HFFc6 (cell line): ENCODE results near the gene OPN4. TPM values are rescaled to one million over a fixed set of nuclear protein-coding genes. Genes with fewer than 3 reads are reported as not detected.

Experiments used
- DNase-seq: peaks from one replicate; pipeline ENCODE4 v3.0.0-alpha.2; 2018
- H3K27ac Mint-ChIP-seq: 2 replicates; pipeline ENCODE4 v1.8.0; 2020; ENCODE audit warnings: mild to moderate bottlenecking, mixed read lengths
- H3K27me3 Mint-ChIP-seq: 2 replicates; pipeline ENCODE4 v1.8.0; 2021; ENCODE audit warnings: mild to moderate bottlenecking, moderate library complexity, mixed read lengths; ENCODE audit not compliant: insufficient read depth
- H3K36me3 Mint-ChIP-seq: 2 replicates; pipeline ENCODE4 v1.8.0; 2021; ENCODE audit warnings: low read depth, mixed read lengths
- H3K4me1 Mint-ChIP-seq: 2 replicates; pipeline ENCODE4 v1.8.0; 2020; ENCODE audit warnings: low read depth, mixed read lengths
- H3K4me3 Mint-ChIP-seq: 2 replicates; pipeline ENCODE4 v1.8.0; 2020; ENCODE audit warnings: mild to moderate bottlenecking, moderate library complexity, mixed read lengths
- H3K9me3 Mint-ChIP-seq: 2 replicates; pipeline ENCODE4 v1.8.0; 2020; ENCODE audit warnings: mild to moderate bottlenecking, mixed read lengths
- total RNA-seq, 6 experiments: library from RNA; stranded (reverse); fragmentation: NEBNext Ultra II Directional; extraction: Animal tissue kit (Norgen Biotek cat#: 25700); gene quantifications; 2 replicates in 1 of 6; 3 replicates in 5 of 6; pipeline ENCODE4 v1.2.3, GENCODE V29; 2021
- TF ChIP-seq, protein P1 (sequence below): fragments of 200-600 bp; sonication (generic); IDR thresholded peaks from 2 replicates; pipeline ENCODE4 v1.5.0; 2021; ENCODE audit warnings: antibody characterized with exemption, mild to moderate bottlenecking

The OPN4 gene
- total RNA-seq, 6 experiments from 2014 or later = not detected

DNA sequence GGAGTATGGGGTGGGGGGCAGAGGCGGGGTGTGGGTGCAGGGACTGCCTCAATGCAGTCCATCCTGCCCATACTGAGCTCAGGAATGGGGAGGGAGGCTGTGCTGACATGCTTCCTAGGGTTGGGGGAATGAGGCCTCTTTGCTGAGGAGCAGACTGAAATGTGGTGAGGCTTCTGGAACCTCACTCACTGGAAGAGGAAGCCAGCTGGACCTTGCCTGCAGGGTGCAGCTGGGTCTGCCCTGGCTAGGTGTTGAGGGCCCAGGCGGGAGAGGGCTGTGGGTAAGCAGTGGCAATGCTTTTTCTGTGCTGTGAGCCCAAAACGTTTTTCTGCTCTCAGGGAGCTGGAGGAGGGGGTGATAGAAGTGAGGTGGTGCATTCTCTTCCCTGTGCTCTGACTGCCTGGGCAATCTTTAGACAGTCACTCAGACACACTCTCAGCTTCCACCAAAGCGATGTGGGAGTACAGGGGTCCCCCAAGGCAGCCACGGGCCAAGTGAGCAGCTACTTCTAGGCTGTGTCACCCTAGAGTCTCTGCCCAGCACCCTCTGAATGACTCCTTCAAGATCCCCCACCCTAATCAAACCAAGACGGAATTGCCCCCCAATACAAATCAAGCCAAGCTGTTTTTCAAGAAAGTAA, 60.9 kb downstream of the OPN4 start:
- no peak overlapping the region for H3K27ac Mint-ChIP-seq
- no peak for DNase-seq

DNA sequence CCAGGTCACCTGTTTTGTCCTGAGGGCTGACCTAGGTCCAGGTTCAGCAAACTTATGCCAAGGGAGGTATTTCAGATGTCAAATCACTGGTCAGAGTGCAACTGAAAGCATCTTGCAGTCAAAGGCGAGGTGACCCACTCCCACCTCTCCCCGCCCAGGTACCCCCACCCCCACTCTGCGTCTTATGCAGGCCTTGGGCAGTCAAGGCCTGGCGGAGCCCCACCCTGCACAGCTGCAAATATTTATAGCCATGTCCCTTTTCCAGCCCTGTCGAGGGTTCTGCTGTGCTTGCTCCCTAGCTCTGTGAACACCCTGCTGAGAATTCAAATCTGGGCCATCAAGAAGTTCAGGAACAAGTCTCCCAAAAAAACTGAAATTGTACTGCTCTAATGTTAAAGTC, 61.5 kb downstream of the OPN4 start:
- H3K4me3 Mint-ChIP-seq = no peak overlapping the region
- peaks cover 3% of the 10 kb centered on the region for H3K27me3 Mint-ChIP-seq
- TF ChIP-seq, protein P1, sequence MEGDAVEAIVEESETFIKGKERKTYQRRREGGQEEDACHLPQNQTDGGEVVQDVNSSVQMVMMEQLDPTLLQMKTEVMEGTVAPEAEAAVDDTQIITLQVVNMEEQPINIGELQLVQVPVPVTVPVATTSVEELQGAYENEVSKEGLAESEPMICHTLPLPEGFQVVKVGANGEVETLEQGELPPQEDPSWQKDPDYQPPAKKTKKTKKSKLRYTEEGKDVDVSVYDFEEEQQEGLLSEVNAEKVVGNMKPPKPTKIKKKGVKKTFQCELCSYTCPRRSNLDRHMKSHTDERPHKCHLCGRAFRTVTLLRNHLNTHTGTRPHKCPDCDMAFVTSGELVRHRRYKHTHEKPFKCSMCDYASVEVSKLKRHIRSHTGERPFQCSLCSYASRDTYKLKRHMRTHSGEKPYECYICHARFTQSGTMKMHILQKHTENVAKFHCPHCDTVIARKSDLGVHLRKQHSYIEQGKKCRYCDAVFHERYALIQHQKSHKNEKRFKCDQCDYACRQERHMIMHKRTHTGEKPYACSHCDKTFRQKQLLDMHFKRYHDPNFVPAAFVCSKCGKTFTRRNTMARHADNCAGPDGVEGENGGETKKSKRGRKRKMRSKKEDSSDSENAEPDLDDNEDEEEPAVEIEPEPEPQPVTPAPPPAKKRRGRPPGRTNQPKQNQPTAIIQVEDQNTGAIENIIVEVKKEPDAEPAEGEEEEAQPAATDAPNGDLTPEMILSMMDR = no peak
- DNase-seq = no peak
- no peaks in the 10 kb centered on the region for H3K36me3 Mint-ChIP-seq
- H3K4me1 Mint-ChIP-seq = peaks cover 9% of the 10 kb centered on the region
- H3K9me3 Mint-ChIP-seq = no peaks in the 10 kb centered on the region
- no peak overlapping the region for H3K27ac Mint-ChIP-seq

More for the DNA sequence above, 60.9 kb downstream of the OPN4 start:
- TF ChIP-seq, protein P1 = no peak
- Mint-ChIP-seq H3K27me3 (peaks cover 3% of the 10 kb centered on the region), H3K9me3 (no peaks in the 10 kb centered on the region), H3K4me3 (no peak overlapping the region), H3K36me3 (no peaks in the 10 kb centered on the region), H3K4me1 (peaks cover 13% of the 10 kb centered on the region)

Other genes with a start within 250 kb of the OPN4 start
- gene WAPL, start 132.8 kb upstream of the OPN4 start, total RNA-seq = 10 to 100 TPM; 30.7 to 37.1 (median 33.6) TPM
- 1 to 10 TPM in 1 of 6 experiments, under 1 TPM in 5; 0.55 to 1.3 (median 0.66) TPM for gene LDB3, start 14.0 kb downstream of the OPN4 start, total RNA-seq
- gene BMPR1A, start 102.1 kb downstream of the OPN4 start, total RNA-seq = 10 to 100 TPM; 41.9 to 50.5 (median 46.6) TPM